Endothelial cell of umbilical vein (primary cell): ENCODE results near the gene SLC34A1. TPM values are rescaled to one million over a fixed set of nuclear protein-coding genes. Genes with fewer than 3 reads are reported as not detected.

Experiments used
- BruUV-seq: library from RNA; stranded (reverse); fragments of 400-500 nt; replicated peaks from 2 replicates; lab custom pipeline; 2021; lab: Mats Ljungman, UMichigan
- CTCF ChIA-PET: fragments of 300-600, 350-600 bp; sonication (Branson Sonifier 250); formaldehyde crosslinking; loops from one replicate; lab custom pipeline; 2021; ENCODE audit warnings: antibody characterized with exemption, inconsistent platforms; lab: Charles Lee
- POLR2A ChIA-PET: fragments of 300-600, 350-600 bp; sonication (Branson Sonifier 250); formaldehyde crosslinking; loops from one replicate; lab custom pipeline; 2021; ENCODE audit warnings: antibody characterized with exemption, inconsistent platforms; lab: Charles Lee
- DNase-seq: peaks from one replicate; pipeline ENCODE4 v3.0.0-alpha.2; 2011; ENCODE audit warnings: low read depth, low spot score
- FAIRE-seq: peaks from 2 replicates; lab custom pipeline; 2011; peaks lifted over from hg19 to GRCh38; lab: Jason Lieb, UNC
- H2AFZ ChIP-seq: 2 replicates; pipeline ENCODE4 v1.6.0; 2012; ENCODE audit warnings: low read depth, low read length, control low read depth, inconsistent platforms
- H3K27ac ChIP-seq: 2 replicates; pipeline ENCODE4 v1.5.1; 2011; ENCODE audit warnings: low read depth, mild to moderate bottlenecking, control low read depth, low read length, moderate library complexity; ENCODE audit not compliant: insufficient read depth
- H3K27me3 ChIP-seq, 2 experiments: 2 replicates each; pipeline versions ENCODE4 v1.6.0 to v1.6.1; 2011; ENCODE audit warnings: low read length in 2 of 2, mixed read lengths in 1 of 2; ENCODE audit not compliant: control insufficient read depth in 2 of 2, insufficient read depth in 2 of 2
- H3K36me3 ChIP-seq, 2 experiments: 2 replicates in 1 of 2; 3 replicates in 1 of 2; pipeline ENCODE4 v1.5.1; 2011; ENCODE audit warnings: low read length in 2 of 2, mild to moderate bottlenecking in 1 of 2, moderate library complexity in 1 of 2; ENCODE audit not compliant: control insufficient read depth in 2 of 2, insufficient read depth in 2 of 2; ENCODE audit errors: extremely low read depth in 1 of 2
- H3K4me1 ChIP-seq: 3 replicates; pipeline ENCODE4 v1.5.1; 2011; ENCODE audit warnings: mild to moderate bottlenecking, low read length; ENCODE audit not compliant: control insufficient read depth, insufficient read depth; ENCODE audit errors: extremely low read depth
- H3K4me2 ChIP-seq: 2 replicates; pipeline ENCODE4 v1.6.1; 2011; ENCODE audit warnings: low read length, control low read depth, mixed read lengths; ENCODE audit not compliant: insufficient read depth
- H3K4me3 ChIP-seq, 3 experiments: fragments of 200-600 bp in 1 of 3; sonication (generic), shearing (Covaris generic) in 1 of 3; replicated peaks in 1 of 3; 2 replicates each; pipeline ENCODE4 v1.5.1; 2011 to 2016; ENCODE audit warnings: control low read depth in 3 of 3, low read length in 3 of 3, mild to moderate bottlenecking in 2 of 3, inconsistent platforms in 1 of 3, low read depth in 1 of 3, moderate library complexity in 1 of 3; ENCODE audit not compliant: insufficient read depth in 1 of 3
- H3K79me2 ChIP-seq: 2 replicates; pipeline ENCODE4 v1.6.0; 2012; ENCODE audit warnings: low read length, inconsistent platforms; ENCODE audit not compliant: control insufficient read depth, insufficient read depth
- H3K9ac ChIP-seq: replicated peaks from 2 replicates; pipeline ENCODE3; 2011; ENCODE audit warnings: low read length, control low read depth; ENCODE audit not compliant: insufficient read depth; ENCODE audit errors: extremely low read depth
- H3K9me1 ChIP-seq: replicated peaks from 3 replicates; pipeline ENCODE4 v1.6.0; 2011; ENCODE audit warnings: mild to moderate bottlenecking, low read length; ENCODE audit not compliant: control insufficient read depth, insufficient read depth; ENCODE audit errors: extremely low read depth
- H3K9me3 ChIP-seq: replicated peaks from 2 replicates; pipeline ENCODE4 v1.5.1; 2012; ENCODE audit warnings: low read length, inconsistent platforms; ENCODE audit not compliant: control insufficient read depth, insufficient read depth
- H4K20me1 ChIP-seq: replicated peaks from 2 replicates; pipeline ENCODE3; 2011; ENCODE audit warnings: mild to moderate bottlenecking, low read length; ENCODE audit not compliant: control insufficient read depth, insufficient read depth; ENCODE audit errors: extremely low read depth
- EZH2 ChIP-seq: IDR thresholded peaks from 2 replicates; pipeline ENCODE4 v1.6.1; 2012; ENCODE audit warnings: borderline replicate concordance, low read depth, mild to moderate bottlenecking, moderate library complexity, low read length, inconsistent platforms; ENCODE audit not compliant: severe bottlenecking
- FOS ChIP-seq: IDR thresholded peaks from 2 replicates; pipeline ENCODE4 v1.6.1; 2011; ENCODE audit warnings: mild to moderate bottlenecking, low read length, moderate library complexity, borderline replicate concordance; ENCODE audit not compliant: insufficient read depth
- GATA2 ChIP-seq: IDR thresholded peaks from 2 replicates; pipeline ENCODE4 v1.7.0; 2011; ENCODE audit warnings: low read depth, mild to moderate bottlenecking, moderate library complexity, mixed read lengths, low read length; ENCODE audit not compliant: insufficient read length, insufficient read depth
- JUN ChIP-seq: IDR thresholded peaks from 2 replicates; pipeline ENCODE4 v1.6.1; 2011; ENCODE audit warnings: borderline replicate concordance, low read depth; ENCODE audit not compliant: insufficient read length, insufficient read depth
- MAX ChIP-seq: IDR thresholded peaks from 2 replicates; pipeline ENCODE4 v1.6.1; 2011; ENCODE audit not compliant: insufficient read depth, insufficient read length
- MYC ChIP-seq: IDR thresholded peaks from one replicate; pipeline ENCODE4 v1.6.1; 2011; ENCODE audit warnings: mild to moderate bottlenecking, low read depth, low read length
- POLR2A ChIP-seq: IDR thresholded peaks from 2 replicates; pipeline ENCODE4 v1.6.1; 2012; ENCODE audit warnings: low read depth, mild to moderate bottlenecking, control low read depth, low read length
- POLR2AphosphoS5 ChIP-seq: IDR thresholded peaks from 2 replicates; pipeline ENCODE4 v1.6.1; 2012; ENCODE audit warnings: low read depth, mild to moderate bottlenecking, control low read depth, low read length, moderate library complexity; ENCODE audit not compliant: insufficient read depth
- dilution Hi-C: fragments of 300-500 bp; cut with MboI; formaldehyde crosslinking; loops from one replicate; pipeline ENCODE4 v1.15.0; 2019; ENCODE audit warnings: low sequenced_read_pairs; ENCODE audit not compliant: extremely low pct_ligation_motif_present
- intact Hi-C: fragments of 100-400 bp; cut with micrococcal nuclease; formaldehyde crosslinking; loops from one replicate; pipeline ENCODE4 v1.10.0; 2022
- polyA plus RNA-seq, 4 experiments: library from polyadenylated mRNA; depleted of rRNA in 3 of 4; stranded (reverse) in 3 of 4; unstranded in 1 of 4; fragments of >200 nt; gene quantifications; 2 replicates each; pipeline versions ENCODE4 v1.2.1 to v1.2.3, GENCODE V29; 2011 to 2012; ENCODE audit warnings: missing spikeins in 1 of 4
- total RNA-seq: library from RNA; stranded (reverse); gene quantifications from 2 replicates; pipeline ENCODE4 v1.2.3, GENCODE V29; 2021
- TF ChIP-seq, protein P1 (sequence below), 2 donors: IDR thresholded peaks; 1 replicate in 1 of 2; 2 replicates in 1 of 2; pipeline ENCODE4 v1.5.1; 2011; ENCODE audit warnings: low read length in 2 of 2, mild to moderate bottlenecking in 2 of 2, moderate library complexity in 2 of 2, control low read depth in 1 of 2, inconsistent platforms in 1 of 2, low read depth in 1 of 2; ENCODE audit not compliant: insufficient read depth in 1 of 2; ENCODE audit errors: extremely low read depth in 1 of 2

Gene SLC34A1
- total and polyA plus RNA-seq, 2 donors (not counting 3 experiments of a cell fraction or from before 2014, with no cell fraction given) = not detected

DNA sequence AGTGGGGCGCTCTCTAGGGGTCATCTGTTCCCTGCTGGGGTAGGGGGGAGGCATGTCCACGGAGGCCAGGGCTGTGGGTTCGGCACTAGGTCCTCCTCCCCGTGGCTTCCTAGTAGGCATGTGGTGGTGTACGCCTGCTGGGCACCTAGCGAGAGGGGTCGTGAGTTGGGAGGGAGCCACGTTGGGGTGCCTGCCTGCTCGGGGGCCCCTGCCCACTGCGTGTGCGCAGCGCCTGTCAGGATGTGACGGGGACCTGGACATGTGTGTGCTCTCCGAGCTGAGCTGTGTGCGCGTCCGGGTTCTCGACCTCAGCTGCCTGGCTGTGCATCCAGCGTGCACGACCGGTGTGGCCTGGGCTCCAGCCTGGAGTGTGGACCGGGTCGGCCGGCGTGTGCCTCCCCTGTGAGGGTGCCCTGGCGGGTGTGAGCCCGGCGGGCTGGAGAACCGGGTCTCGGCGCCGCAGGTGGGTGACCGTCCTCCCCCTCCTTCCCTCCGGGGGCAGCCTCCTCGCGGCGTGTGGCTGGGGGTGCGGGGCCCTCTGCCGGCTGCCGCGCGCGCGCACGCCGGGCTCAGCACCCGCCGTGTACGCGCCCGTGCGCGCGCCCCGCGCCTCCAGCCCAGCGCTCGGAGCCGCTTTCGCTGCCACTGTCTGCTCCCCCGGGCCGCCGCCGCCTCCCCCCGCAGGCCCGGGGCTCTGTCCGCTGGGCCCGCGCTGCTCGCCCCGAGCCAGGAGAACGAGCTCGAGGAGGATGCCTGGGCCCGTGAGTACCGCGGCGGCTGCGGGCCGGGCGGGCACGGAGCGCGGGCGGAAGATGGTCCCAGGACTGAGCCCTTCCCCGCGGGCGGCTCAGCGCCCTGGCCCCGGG, 62.2 kb downstream of the SLC34A1 start, which contains the start of gene PRR7:
PRR7 (plus strand) TSS at position 615 of the 866 bp plus-strand sequence. CDS start 8,254 bp downstream, outside the sequence.
- Histone ChIP-seq H3K79me2 (no peaks in the 10 kb centered on the region), H3K4me3 (peak within 1 kb of the TSS; percentile 11 to 58 (median 18)), H3K9me3 (no peaks in the 10 kb centered on the region), H3K27me3 (no peaks in the 10 kb centered on the region), H2AFZ (peak within 1 kb of the TSS; percentile 43), H3K27ac (no peak within 1 kb of the TSS), H3K36me3 (peaks cover 0 to 4% of the 10 kb centered on the region in 2 experiments), H3K9ac (peak within 1 kb of the TSS; percentile 52), H4K20me1 (no peaks in the 10 kb centered on the region), H3K4me2 (peak within 1 kb of the TSS; percentile 65), H3K4me1 (peaks cover 14% of the 10 kb centered on the region), H3K9me1 (no peaks in the 10 kb centered on the region)
- CTCF ChIA-PET = interaction anchor here (0.8 to 13.5 kb wide), 10 partner anchors 7 to 80 kb away, joined by 3 to 288 read pairs (median 6); partner anchors contain the start of genes GRK6 and PFN3
- FAIRE-seq = peak; percentile 62
- dilution Hi-C loops (no loop called here), intact Hi-C loops (loop anchor here (1.0 kb wide), 2 partner anchors 8 to 20 kb away; partner anchors contain the start of gene GRK6)
- BruUV-seq = no TSS peak
- DNase-seq = peak; percentile 56
- POLR2A ChIA-PET = interaction anchor here (0.5 to 1.2 kb wide), 2 partner anchors 8 to 360 kb away, joined by 3 to 4 read pairs; partner anchors contain the start of gene FGFR4
- TF ChIP-seq MAX (no peak), EZH2 (no peak), JUN (no peak), POLR2A (peak; percentile 67), POLR2AphosphoS5 (peak; percentile 66), MYC (no peak), FOS (no peak), GATA2 (no peak)
- TF ChIP-seq, protein P1, sequence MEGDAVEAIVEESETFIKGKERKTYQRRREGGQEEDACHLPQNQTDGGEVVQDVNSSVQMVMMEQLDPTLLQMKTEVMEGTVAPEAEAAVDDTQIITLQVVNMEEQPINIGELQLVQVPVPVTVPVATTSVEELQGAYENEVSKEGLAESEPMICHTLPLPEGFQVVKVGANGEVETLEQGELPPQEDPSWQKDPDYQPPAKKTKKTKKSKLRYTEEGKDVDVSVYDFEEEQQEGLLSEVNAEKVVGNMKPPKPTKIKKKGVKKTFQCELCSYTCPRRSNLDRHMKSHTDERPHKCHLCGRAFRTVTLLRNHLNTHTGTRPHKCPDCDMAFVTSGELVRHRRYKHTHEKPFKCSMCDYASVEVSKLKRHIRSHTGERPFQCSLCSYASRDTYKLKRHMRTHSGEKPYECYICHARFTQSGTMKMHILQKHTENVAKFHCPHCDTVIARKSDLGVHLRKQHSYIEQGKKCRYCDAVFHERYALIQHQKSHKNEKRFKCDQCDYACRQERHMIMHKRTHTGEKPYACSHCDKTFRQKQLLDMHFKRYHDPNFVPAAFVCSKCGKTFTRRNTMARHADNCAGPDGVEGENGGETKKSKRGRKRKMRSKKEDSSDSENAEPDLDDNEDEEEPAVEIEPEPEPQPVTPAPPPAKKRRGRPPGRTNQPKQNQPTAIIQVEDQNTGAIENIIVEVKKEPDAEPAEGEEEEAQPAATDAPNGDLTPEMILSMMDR (IDR thresholded peaks at IDR 0.05; ENCODE audit: extremely low read depth in 1 of 2, insufficient read depth in 1 of 2, low read depth in 1 of 2, low read length in 2 of 2) = peak in 1 of 2 donors; percentile 10
